ENCODE measurements around the gene HPCAL1. TPM values are rescaled to one million over a fixed set of nuclear protein-coding genes. Genes with fewer than 3 reads are reported as not detected.

The HPCAL1 gene
- total RNA-seq, 2 donors from 2014 or later = 41.0 to 66.3 TPM

DNA sequence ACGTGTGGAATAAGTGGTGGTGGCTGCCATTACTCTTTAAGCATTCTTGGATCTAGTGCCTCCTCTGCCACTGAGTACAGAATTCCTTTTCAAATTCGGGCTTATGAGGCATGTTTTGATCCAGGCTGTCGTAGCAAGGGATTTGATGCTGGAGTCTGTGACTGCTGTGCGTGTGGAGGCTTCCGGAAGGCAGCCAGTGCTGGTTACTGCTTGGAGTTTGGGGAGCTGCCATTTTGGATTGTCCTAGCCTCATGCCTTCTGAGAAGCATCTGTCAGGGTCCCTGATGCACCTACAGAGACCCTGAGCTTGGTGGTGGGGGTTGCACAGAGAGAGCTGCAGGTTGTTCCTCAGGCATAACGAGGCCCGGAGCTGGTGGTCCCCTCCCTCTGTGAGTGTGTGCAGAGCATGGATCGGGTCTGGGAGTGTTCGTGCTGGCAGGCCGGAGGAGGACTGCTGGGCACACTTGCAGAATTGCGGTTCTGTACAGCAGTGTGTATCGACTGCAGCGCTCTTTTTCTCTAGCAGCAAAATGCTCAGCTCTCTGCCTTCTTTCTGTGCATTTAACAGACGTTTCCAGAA lies 7.7 kb downstream of the HPCAL1 start:
- Histone ChIP-seq H3K36me3 (replicated peaks in 1 of 2; ENCODE audit: insufficient read depth in 1 of 2, low read depth in 2 of 2) (no peaks in the 10 kb centered on the region), H3K4me3 (no peak overlapping the region), H3K4me1 (peaks cover 26% of the 10 kb centered on the region), H3K27me3 (no peaks in the 10 kb centered on the region), H3K9me3 (no peaks in the 10 kb centered on the region), H3K27ac (no peak overlapping the region)
- WGBS, 2 donors = 94% methylated on average over 9 to 14 of the region's 14 CpGs
- TF ChIP-seq, protein P1, sequence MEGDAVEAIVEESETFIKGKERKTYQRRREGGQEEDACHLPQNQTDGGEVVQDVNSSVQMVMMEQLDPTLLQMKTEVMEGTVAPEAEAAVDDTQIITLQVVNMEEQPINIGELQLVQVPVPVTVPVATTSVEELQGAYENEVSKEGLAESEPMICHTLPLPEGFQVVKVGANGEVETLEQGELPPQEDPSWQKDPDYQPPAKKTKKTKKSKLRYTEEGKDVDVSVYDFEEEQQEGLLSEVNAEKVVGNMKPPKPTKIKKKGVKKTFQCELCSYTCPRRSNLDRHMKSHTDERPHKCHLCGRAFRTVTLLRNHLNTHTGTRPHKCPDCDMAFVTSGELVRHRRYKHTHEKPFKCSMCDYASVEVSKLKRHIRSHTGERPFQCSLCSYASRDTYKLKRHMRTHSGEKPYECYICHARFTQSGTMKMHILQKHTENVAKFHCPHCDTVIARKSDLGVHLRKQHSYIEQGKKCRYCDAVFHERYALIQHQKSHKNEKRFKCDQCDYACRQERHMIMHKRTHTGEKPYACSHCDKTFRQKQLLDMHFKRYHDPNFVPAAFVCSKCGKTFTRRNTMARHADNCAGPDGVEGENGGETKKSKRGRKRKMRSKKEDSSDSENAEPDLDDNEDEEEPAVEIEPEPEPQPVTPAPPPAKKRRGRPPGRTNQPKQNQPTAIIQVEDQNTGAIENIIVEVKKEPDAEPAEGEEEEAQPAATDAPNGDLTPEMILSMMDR (IDR thresholded peaks at IDR 0.05) = no peak
- TF ChIP-seq POLR2A (IDR thresholded peaks at IDR 0.05) = no peak
- no peak for DNase-seq
- intact Hi-C loops (cut with DNase I) = no loop called here
- ATAC-seq = no peak

GRCh38 chr2:10311736-10312135 lies 9.0 kb downstream of the HPCAL1 start:
- no peaks in the 10 kb centered on the region for H3K36me3 ChIP-seq (replicated peaks in 1 of 2; ENCODE audit: insufficient read depth in 1 of 2, low read depth in 2 of 2)
- ATAC-seq (no peak), DNase-seq (no peak)
- H3K27me3 ChIP-seq = no peaks in the 10 kb centered on the region
- H3K4me3 ChIP-seq = no peak overlapping the region
- WGBS, 2 donors = 79 to 99% methylated on average over 4 of the region's 4 CpGs
- H3K27ac ChIP-seq = no peak overlapping the region
- no peaks in the 10 kb centered on the region for H3K9me3 ChIP-seq
- intact Hi-C loops (cut with DNase I) = no loop called here
- TF ChIP-seq POLR2A (IDR thresholded peaks at IDR 0.05) = no peak
- TF ChIP-seq, protein P1 (IDR thresholded peaks at IDR 0.05) = no peak
- peaks cover 12% of the 10 kb centered on the region for H3K4me1 ChIP-seq

- TF ChIP-seq, protein P1 (IDR thresholded peaks at IDR 0.05) = no peak
- no peak for TF ChIP-seq POLR2A (IDR thresholded peaks at IDR 0.05)
Measured at GRCh38 chr2:10312437-10312957, 9.8 kb downstream of the HPCAL1 start.

GRCh38 chr2:10316336-10316735 lies 13.6 kb downstream of the HPCAL1 start:
- H3K4me3 ChIP-seq = no peak overlapping the region
- TF ChIP-seq, protein P1 (IDR thresholded peaks at IDR 0.05) = no peak
- TF ChIP-seq POLR2A (IDR thresholded peaks at IDR 0.05) = no peak
- no peaks in the 10 kb centered on the region for H3K4me1 ChIP-seq
- no peaks in the 10 kb centered on the region for H3K27me3 ChIP-seq
- DNase-seq (no peak), ATAC-seq (no peak)
- WGBS, 2 donors = 73 to 79% methylated on average over 6 of the region's 6 CpGs
- H3K36me3 ChIP-seq (replicated peaks in 1 of 2; ENCODE audit: insufficient read depth in 1 of 2, low read depth in 2 of 2) = no peaks in the 10 kb centered on the region
- no peaks in the 10 kb centered on the region for H3K9me3 ChIP-seq
- H3K27ac ChIP-seq = no peak overlapping the region
- intact Hi-C loops (cut with DNase I) = no loop called here

More at GRCh38 chr2:10312437-10312957, 9.8 kb downstream of the HPCAL1 start:
- no peak for DNase-seq
- no peaks in the 10 kb centered on the region for H3K27me3 ChIP-seq
- no peak for ATAC-seq
- 87 to 92% methylated on average over 5 of the region's 5 CpGs for WGBS, 2 donors
- H3K9me3 ChIP-seq = no peaks in the 10 kb centered on the region
- no peak overlapping the region for H3K27ac ChIP-seq
- H3K36me3 ChIP-seq (replicated peaks in 1 of 2; ENCODE audit: insufficient read depth in 1 of 2, low read depth in 2 of 2) = no peaks in the 10 kb centered on the region
- no peak overlapping the region for H3K4me3 ChIP-seq
- intact Hi-C loops (cut with DNase I) = no loop called here
- peaks cover 5% of the 10 kb centered on the region for H3K4me1 ChIP-seq

DNA sequence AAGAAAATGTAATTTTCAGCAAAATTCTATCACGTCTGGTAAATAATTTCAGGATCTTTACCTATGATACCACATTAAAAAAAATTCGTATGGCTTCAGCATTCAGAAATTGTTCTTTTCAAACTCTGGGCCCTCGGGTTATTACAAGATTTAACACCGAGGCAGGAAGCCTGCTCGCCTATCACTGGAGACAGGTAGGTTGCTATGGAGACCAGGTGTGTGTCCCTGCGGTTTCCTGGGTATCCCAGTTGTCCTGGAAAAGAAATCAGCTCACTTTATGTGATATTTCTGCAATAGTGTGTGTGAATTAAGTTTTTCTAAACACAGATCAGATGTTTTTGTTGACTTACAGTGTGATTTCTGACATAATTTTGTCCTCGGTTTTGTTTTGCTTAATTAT lies 14.2 kb downstream of the HPCAL1 start:
- TF ChIP-seq POLR2A (IDR thresholded peaks at IDR 0.05) = no peak
- TF ChIP-seq, protein P1 (IDR thresholded peaks at IDR 0.05) = no peak
- DNase-seq = no peak
- Histone ChIP-seq H3K27me3 (no peaks in the 10 kb centered on the region), H3K4me3 (no peak overlapping the region), H3K36me3 (replicated peaks in 1 of 2; ENCODE audit: insufficient read depth in 1 of 2, low read depth in 2 of 2) (no peaks in the 10 kb centered on the region), H3K4me1 (no peaks in the 10 kb centered on the region), H3K9me3 (no peaks in the 10 kb centered on the region), H3K27ac (no peak overlapping the region)
- intact Hi-C loops (cut with DNase I) = no loop called here
- no peak for ATAC-seq
- WGBS, 2 donors = 50 to 54% methylated on average over 7 of the region's 7 CpGs

All from body of pancreas (tissue), 4 donors.